Inferior parietal cortex (tissue), 1 donor: ENCODE results near the gene PRR5.
A peak's percentile ranks its signal among the peaks of the same experiment; 100 is the strongest.

Source experiments
- DNase-seq: peaks from one replicate; pipeline ENCODE4 v3.0.0-alpha.2; 2016; ENCODE audit errors: extremely low spot score

PRR5 gene

DNA sequence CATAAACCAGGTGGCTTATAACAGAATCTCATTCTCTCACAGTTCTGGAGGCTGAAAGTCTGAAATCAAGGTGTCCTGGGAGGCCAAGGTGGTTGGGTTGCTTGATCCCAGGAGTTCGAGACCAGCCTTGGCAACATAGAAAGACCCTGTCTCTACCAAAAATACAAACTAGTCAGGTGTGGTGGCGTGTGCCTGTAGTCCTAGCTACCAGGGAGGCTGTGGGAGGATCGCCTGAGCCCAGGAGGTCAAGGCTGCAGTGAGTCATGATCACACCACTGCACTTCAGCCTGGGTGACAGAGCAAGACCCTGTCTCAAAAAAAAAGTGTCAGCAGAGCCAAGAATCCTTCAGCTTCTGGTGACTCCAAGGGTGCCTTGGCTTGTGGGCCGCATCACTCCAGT is 8.9 kb upstream of the PRR5 start:
- DNase-seq = no peak

DNA sequence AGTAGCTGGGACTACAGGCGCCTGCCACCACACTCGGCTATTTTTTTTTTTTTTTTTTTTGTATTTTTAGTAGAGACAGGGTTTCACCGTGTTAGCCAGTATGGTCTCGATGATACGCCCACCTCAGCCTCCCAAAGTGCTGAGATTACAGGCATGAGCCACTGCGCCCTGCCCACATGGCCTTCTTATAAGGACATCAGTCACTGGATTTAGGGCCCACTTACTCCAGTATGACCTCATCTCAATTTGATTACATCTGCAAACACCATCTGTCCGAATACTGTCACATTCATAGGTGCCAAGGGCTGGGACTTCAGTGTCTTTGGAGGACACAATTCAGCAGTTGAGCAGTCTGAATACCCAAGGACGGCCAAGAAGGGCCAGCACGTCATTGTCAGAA is 8.2 kb upstream of the PRR5 start:
- DNase-seq = no peak

DNA sequence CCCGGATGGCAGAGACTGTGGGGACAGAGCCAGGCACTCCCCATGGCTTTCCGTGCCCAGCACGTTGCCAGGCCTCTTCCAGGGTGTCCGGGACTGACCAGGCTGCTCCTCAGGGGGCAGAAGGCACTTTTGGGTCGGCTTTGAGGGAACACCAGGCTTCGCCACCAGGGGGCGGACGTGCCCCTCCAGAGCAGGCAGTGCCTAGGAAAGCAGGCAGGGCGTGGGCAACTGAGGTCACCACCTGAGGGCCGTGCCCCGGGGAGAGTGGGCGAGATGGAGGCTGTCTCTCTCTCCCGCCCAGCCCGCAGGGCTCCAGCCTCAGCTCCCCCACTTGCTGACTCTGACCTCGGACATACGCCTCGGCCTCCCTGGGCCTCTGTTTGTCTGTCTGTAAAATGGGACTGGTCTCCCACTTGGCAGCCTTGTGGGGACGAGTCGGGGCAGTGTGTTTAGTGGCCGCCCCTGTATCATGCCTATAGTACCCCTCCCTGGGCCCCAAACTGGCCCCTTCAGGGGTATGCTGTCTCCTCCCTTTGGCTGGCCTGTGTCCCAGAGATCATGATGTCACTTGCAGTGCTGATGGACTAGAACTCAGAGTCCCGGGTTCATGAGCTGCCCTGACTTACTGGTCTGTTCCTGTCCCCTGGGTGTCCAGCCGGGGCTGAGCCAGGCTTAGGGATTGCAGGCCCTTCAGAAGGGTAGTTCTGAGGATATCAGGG is 4.4 kb upstream of the PRR5 start:
- DNase-seq = peak; percentile 55

DNA sequence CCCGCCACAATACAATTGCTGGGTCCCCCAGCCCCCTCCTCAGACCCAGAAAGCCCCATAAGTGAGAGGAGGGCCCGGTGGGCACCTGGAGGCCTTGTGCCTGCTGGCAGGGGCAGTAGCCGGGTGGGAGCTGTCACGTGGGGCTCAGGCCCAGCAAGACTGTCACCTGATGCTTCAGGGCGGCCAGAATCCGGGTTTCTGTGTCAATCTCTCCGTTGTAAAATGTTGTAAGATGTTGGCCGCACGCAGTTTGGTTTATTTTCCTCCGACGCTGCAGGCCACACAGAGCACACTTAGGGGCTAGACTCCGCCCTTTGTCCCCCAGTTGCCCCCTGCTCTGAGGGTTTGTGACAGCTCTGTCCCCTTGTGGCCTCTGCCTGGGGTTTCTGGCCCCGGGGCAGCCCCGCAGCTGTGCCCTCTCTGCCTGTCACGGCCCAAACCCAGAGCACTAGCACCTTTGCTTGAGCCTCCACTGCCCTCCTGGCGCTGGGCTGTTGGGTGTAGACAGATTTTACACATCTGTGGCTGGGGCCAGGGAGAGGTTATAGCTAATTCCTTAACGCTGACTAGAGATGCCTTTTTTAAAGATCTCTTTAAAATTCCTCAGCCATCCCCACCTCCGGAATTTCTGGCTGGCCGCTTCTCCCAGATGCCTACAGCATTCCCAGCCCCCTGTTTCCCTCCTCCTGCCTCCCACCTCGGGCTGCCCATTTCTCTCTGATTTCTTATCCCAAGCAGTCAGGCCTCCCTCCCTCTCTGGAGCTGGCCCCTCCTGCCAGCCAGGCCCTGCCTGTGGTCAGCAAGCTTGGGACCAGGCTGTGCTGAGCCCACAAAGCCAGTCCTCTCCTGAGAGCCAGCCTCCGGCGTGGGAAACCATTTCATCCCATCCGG is 3.2 kb upstream of the PRR5 start:
- DNase-seq = no peak

DNA sequence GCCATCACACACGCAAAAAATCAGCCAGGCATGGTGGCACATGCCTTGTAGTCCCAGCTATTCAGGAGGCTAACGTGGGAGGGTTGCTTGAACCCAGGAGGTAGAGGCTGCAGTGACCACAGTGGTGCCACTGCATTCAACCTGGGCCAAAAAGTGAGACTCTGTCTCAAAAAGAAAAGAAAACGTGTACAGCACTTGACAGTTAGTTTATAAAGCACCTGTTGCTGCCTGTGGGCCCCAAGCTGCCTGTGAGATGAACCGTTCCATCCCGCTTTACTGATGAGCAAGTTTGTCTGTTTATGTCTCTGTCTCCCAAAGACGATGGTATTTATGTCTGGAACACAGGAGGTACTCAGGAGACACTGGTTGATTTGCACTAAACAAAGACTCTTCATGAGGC is 1.5 kb upstream of the PRR5 start:
- DNase-seq = no peak

DNA sequence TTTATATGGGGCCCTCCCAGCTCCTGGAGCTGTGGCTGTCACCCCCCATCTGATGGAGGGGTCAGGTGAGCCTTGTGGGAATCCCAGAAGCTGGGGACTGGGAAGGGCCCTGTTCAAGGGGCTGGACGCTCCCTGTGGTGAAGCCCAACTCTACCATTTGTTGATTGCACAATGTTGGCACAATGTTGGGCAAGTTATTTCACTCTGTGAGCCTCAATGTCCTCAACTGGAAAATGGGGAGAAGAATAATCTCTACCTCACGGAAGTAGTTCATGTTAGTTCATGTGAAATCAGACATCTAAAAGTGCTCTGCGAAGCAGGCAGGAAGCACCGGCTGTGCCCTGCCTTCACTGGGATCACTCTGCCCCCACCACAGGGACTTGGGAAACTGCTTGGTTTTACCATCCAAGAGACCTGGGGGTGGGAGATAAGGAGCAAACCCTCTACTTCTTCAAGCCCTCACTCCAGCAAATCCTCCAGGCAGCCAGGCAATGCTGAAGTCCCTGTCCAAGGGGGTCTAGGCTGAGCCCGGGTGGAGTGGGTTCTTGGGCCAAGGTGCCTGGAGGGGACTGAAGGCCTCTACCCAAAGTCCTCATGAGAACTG is 715 bp upstream of the PRR5 start:
- no peak for DNase-seq

DNA sequence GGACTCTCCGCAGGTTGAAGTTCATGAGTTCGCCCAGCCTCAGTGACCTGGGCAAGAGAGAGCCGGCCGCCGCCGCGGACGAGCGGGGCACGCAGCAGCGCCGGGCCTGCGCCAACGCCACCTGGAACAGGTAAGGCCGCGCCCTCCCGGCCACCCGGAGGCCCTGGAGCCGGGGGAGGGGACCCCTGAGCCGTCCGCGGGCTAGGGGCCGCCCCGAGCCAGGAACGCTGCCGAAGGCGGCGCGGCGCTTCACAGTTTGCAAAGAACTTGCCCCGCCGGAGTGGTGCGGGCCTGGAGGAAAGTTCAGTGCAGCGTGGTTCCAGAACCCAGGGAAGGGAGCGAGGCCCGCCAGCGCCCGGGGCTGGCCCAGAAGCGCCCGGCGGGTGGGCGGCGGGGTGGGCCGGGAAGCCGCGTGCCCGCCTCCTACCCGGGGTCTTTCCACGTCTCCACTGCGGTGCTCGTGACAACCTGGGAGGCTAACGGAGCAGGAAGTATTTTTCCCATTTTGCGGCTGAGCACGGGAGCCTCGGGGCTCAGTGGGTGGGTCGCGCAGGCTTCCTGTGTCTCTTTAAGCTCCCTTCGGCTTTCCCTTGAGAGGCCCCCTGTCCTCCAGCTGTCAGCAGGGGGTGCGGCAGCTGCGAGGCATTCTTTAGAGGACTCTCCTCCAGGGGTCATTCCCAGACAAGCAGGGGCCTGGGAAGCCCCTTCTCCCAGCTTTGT is 635 bp downstream of the PRR5 start:
- no peak for DNase-seq

DNA sequence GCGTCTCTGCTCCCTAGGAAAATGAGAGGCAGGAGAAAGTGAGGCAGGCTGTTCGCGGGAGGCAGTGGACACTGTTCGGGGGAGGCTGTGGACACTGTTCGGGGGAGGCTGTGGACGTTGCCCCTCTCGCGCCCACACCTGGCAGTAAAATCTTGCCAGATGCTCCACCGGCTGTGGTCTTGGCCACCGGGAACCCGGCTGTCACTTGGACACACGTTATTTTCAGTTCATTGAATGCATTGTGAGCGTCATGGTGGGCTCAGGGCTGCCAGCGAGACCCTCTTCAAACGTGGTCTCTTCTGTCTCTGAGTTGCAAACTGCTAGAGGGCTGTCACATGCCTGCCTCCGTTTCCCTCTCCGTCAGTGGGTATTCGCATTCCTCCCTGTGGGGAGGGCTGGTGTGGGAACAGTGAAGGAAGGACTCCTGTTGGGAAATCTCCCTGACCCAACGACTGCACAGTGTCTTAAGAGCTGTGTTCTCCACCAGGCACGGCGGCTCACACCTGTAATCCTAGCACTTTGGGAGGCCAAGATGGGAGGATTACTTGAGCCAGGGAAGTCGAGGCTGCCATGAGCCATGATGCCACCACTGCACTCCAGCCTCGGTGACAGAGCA is 1.4 kb downstream of the PRR5 start:
- no peak for DNase-seq

DNA sequence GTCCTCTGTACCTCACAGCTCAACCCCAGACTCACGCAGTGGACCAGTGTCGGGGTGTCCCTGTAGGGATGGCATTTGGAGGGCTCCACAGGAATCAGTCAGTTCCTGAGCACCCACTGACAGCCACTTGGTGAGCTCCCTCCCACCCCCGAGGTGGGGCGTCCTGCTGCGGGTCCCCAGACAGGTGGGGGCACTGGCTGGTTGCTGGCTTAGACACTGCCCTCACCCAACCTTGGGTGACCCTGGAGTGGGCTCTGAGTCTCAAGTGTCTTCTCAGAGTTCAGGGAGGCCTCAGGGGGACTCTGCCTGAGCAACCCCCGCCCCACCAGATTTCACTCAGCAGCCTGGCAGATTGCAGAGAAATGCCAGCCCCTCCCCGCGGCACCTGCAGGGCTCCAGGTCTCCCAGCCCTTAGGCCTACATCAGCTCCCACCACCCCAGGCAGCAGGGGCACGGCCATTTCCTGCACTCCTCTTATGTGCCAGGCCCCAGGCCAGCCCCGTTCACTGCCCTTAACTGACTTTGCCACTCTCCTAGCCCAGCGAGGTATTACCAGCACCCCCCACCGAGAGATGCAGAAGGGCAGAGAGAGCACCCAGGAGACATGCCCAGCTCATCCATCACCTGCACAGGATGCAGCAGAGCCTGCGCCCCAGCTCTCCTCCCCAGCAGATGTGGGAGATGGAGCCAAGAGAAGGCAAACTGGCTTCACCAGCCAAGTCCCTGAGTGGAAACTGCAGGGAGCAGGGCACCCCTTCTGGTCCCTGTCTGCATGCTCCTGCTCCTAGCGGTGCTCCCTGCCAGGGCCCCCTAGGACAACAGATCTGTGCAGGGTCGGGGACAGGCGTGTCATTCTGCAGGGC is 2.4 kb downstream of the PRR5 start:
- DNase-seq = no peak

DNA sequence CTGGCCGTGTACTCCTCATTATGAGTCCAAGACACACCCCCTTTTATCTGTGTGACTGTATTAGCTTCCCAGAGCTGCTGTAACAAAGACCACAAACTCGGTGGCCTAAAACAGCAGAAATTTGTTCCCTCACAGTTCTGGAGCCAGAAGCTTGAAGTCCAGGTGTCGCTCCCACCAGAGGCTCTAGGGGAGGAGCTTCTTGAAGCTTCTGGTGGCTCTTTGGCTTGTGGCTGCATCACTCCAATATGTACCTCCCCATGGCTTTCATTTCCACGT is 3.0 kb downstream of the PRR5 start:
- no peak for DNase-seq

DNA sequence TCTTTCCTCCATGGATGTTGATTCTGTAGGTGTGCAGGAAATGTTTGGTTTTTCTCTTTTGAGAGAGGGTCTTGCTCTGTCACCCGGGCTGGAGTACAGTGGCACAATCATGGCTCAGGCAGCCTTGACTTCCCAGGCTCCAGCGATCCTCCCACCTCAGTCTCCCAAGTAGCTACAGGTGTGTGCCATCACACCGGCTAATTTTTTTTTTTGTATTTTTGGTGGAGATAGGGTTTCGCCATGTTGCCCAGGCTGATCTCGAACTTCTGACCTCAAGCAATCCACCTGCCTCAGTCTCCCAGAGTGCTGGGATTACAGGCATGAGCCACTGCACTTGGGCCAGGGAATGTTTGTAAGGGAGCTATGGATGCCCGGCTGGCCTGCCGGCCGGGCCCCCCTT is 4.5 kb downstream of the PRR5 start:
- DNase-seq = no peak

DNA sequence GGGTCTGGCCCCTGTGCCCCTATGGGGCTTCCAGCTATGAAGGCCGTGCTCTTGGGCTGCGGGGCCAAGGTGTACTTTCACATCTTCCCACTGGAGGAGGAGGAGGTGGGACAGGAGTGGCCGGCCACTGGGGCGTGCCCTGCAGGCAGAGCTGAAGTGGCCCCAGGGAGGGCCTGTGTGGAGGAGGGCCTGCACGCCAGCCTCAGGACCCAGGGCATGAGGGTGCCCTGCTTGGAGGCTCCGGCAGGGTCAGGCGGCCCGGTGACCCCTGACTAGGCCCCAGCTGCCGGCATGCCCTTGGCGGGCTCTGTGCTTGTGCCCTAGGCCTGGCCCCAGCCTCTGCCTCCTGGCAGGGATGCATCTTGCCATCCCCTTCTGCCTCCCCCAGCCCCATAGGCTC is 5.2 kb downstream of the PRR5 start:
- no peak for DNase-seq

DNA sequence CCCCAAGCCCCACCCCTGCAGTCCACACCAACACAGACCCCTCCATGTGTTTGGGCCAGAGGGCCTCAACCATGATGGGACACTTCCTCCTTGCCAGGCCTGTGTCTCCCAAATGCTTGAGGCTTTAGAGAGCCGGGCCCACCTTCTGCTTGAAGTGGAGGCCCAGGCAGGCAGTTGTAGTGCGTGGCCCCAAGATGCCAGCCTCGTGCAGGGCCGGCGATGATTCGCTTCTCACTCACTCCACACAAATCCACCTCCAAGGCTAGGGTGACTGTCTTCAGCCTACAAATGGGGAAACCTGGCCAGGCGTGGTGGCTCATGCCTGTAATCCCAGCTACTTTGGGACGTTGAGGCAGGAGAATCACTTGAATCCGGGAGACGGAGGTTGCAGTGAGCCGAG is 5.7 kb downstream of the PRR5 start:
- DNase-seq = no peak

DNA sequence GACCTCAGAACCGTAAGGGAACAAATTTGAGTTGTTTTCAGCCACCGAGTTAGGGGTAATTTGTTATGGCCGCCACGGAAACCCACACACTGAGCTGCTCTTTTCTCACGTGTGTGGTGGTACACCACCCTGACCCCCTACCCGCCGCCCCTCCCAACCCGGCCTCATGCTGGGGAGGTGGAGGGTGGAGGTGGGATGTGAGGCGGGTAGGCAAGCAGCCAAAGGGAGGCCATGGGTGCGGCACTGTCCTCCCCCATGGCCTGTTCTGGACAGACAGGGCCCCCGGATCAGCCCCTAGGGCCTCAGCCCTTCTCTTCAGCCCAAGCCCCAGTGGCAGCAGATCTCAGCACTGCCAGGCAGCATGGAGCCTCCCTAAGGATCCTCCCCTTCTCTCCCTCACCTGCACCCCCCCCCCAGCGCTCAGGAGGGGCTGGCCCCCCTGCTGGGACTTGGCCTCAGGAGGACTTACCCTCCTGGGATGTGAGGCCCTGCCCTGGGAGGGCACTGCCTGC is 7.9 kb downstream of the PRR5 start:
- no peak for DNase-seq

DNA sequence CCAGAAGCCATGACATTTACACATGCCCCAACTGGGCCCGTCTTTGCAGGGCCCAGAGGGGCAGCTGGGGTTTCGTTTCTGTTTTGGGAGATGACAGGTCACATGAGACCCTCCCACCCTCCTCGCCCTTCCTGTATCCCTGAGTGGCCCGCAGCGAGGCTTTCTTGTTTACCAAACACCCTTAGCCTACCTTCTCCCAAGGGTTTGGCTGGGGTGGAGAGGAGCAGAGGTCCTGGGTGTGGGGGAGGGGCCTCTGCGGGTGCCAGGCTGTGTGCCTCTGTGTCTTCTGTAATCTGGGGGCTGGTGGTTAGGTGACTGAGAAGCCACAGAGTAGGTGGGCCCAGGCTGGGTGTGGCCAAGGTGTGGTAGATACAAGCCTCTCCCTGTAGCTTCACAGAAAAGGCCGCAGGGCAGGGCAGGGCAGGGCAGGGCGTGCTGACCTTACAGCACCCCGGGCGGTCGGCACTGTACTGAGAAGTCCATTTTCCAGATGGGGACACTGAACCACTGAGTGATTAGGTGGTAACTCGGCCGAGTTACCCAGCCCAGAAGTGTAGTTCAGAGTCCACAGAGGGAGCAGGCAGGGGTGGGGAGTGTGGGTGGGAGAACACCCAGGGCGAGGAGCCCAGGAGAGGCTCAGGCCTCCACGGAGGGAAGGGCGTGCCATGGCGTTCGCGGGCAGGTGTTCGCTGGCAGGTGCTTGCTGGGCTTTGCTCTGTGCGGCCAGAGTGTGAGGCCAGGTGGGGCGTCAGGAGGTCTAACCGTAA is 8.7 kb downstream of the PRR5 start:
- no peak for DNase-seq

DNA sequence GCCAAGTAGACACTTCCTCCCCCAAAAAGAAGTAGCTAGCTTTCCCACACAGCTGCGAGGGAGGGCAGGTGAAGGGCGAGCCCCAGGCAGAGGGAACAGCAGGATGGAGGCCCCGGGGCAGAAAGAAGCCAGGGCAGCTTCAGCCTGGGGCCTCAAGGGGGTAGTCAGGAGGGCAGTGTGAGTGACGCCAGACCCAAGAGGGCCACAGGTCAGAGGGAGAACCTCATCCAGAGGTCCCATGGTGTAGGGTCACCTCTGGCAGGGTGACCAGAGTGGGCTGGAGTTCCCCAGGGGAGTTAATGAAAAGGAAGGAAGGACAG is 9.2 kb downstream of the PRR5 start:
- DNase-seq = no peak

DNA sequence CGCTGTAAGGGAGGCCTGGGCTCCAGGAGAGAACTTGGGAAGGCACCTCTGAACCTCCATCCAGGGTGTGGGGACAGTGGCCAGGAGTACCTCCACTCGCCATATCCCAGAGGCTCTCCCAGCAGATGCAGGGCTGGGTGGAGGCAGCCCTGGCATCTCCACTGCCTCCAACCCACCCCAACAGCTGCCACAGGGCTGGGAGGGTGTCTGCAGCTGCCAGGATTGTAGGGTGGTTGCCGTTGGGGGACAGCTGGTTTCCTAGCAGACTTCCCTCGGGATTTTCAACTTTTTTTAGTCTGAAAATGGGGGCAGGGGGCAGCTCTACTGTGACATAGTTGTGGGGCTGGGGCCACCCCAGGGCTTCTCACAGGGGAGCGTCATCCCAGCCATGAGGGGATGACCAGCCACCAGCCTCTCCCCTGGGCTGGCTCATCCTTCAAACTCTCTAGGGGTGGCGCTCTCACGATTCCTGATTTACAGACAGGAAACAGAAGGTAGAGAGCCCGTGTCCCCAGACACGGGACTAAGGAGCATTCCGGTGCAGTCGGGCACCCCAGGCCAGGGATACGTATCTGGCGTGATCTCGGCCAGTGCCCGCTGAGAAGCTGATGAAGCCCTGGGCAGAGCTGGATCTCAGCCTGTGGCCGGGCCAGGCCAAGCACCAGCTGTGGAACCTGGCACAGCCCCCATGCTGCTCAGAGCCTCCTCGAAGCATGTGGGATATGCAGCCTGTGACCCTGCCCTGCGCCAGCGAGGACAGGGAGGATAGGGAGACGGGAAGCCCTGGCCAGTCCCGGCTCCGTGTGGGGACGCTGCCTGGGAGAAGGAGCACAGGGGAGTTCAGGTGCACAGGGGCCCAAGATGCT is 9.9 kb downstream of the PRR5 start:
- DNase-seq = no peak

DNA sequence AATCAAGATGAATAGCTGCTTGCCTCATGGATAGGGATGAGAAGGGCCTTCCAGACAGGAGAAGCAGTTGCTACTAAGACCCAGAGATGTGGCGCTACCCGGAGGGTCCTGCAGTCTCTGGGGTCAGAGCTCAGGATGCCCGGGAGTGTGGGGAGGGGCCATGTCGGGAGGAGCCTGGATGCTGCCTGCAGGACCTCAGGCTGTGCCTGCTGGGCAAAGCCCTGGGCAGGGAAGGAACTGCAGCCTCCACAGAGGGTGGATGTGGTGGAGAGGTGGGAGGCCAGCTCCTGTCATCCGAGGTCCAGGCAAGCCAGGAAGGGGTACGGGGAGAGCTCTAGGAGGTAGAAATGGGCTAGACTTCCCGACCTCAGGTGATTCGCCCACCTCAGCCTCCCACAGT is 11.0 kb downstream of the PRR5 start:
- DNase-seq = no peak

DNA sequence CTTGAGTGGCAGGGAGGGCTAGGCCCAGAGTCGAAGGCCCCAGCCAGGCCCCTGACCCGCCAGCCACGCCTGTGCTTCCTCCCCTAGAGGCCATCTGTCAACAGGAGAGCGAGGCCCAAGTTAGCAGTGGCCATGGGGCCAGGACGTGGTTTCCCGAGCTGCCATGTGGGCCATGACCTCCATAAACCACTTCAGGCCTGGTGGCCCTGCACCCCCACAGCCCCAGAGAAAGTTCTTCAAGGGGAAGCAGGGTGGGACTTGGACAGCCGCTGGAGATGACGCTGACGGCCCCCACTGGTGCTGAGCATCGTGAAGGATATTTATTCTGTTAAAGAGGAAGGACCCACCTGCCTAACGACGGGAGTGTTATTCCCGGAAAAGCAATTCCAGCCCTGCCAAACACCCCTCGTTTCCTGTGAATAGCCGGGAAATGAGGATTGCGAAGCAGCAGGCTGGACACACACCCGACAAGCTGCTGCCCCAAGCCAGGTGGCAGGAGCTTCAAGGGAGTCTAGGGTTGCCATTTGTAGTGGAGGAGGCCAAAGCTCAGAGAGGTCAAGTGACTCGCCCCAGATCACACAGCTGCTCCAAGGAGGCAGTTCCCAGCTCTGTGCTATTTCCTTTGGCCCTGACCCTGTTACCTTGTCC is 12.8 kb downstream of the PRR5 start:
- DNase-seq = no peak
